DND-41 (cell line): ENCODE data around the gene TEX11.
"Not testable (repeated sequence)": the region's sequence is repeated elsewhere in the genome, so short reads cannot be mapped to it uniquely, and the experiment has no call there.

Experiments used
- CTCF ChIP-seq: IDR thresholded peaks from 2 replicates; pipeline ENCODE4 v1.5.1; 2012; ENCODE audit warnings: borderline replicate concordance, low read length, moderate library complexity, mild to moderate bottlenecking; ENCODE audit not compliant: poor library complexity, severe bottlenecking; ENCODE audit errors: extremely low read depth
- EZH2 ChIP-seq: IDR thresholded peaks from 3 replicates; pipeline ENCODE4 v1.6.1; 2012; ENCODE audit warnings: borderline replicate concordance, low read depth, mild to moderate bottlenecking, moderate library complexity, low read length, inconsistent platforms; ENCODE audit not compliant: severe bottlenecking

GRCh38 chrX:70515270-70515669 is 393.2 kb downstream of the TEX11 start:
- TF ChIP-seq CTCF, EZH2: not testable (repeated sequence)
